K562 (cell line): ENCODE measurements around the gene PRSS8. TPM values are rescaled to one million over a fixed set of nuclear protein-coding genes. Genes with fewer than 3 reads are reported as not detected.

Experiments used
- BRD4 ChIP-seq: fragments of 200-600 bp; sonication (generic); IDR thresholded peaks from 2 replicates; pipeline ENCODE4 v1.6.1; 2017; ENCODE audit warnings: inconsistent platforms
- ESRRA ChIP-seq: fragments of 450-650 bp; IDR thresholded peaks from 2 replicates; pipeline ENCODE4 v1.6.1; 2014; ENCODE audit warnings: low read depth, mild to moderate bottlenecking, moderate library complexity, borderline replicate concordance
- ETV6 ChIP-seq, 3 experiments: fragments of 150-350 bp in 1 of 3; sonication (generic) in 1 of 3; formaldehyde crosslinking in 1 of 3; IDR thresholded peaks; 2 replicates each; pipeline versions ENCODE4 v1.6.1 to v1.8.0; 2014 to 2022; ENCODE audit warnings: borderline replicate concordance in 2 of 3, low read depth in 2 of 3, antibody characterized with exemption in 1 of 3, low read length in 1 of 3, mild to moderate bottlenecking in 1 of 3, missing genetic modification reagents in 1 of 3
- FOXM1 ChIP-seq, 2 experiments: fragments of 450-650 bp in 1 of 2; sonication (generic) in 1 of 2; formaldehyde crosslinking in 1 of 2; IDR thresholded peaks; 2 replicates each; pipeline versions ENCODE4 v1.6.1 to v1.9.0; 2017 to 2022; ENCODE audit warnings: low read depth in 2 of 2, mild to moderate bottlenecking in 2 of 2, missing genetic modification reagents in 1 of 2, moderate library complexity in 1 of 2
- IRF9 ChIP-seq: fragments of 450-650 bp; IDR thresholded peaks from 2 replicates; pipeline ENCODE4 v1.6.1; 2016; ENCODE audit warnings: missing biosample characterization, missing genetic modification characterization
- MAFK ChIP-seq: IDR thresholded peaks from 2 replicates; pipeline ENCODE4 v1.6.1; 2011; ENCODE audit warnings: low read length, improper control_type of control experiment
- MAX ChIP-seq: sonication (generic); formaldehyde crosslinking; IDR thresholded peaks from 2 replicates; pipeline ENCODE4 v1.9.0; 2022; ENCODE audit warnings: mild to moderate bottlenecking, missing genetic modification reagents
- MCM5 ChIP-seq: fragments of 450-650 bp; IDR thresholded peaks from 2 replicates; pipeline ENCODE4 v1.6.1; 2016; ENCODE audit warnings: low read depth
- PBX2 ChIP-seq, 2 experiments: IDR thresholded peaks in 1 of 2; conservative IDR thresholded peaks in 1 of 2; 2 replicates each; pipeline ENCODE4 v1.6.1; 2016; ENCODE audit warnings: low read depth in 2 of 2, mild to moderate bottlenecking in 1 of 2, missing compliant biosample characterization in 1 of 2, missing genetic modification characterization in 1 of 2, moderate library complexity in 1 of 2
- RBFOX2 ChIP-seq: fragments of 200-400 bp; formaldehyde crosslinking; IDR thresholded peaks from 2 replicates; pipeline ENCODE4 v1.6.1; 2017; ENCODE audit warnings: low read depth, mild to moderate bottlenecking, low read length, moderate library complexity
- SIRT6 ChIP-seq: IDR thresholded peaks from one replicate; pipeline ENCODE4 v1.6.1; 2012; ENCODE audit warnings: low read depth, mild to moderate bottlenecking, control low read depth, inconsistent platforms, low read length, moderate library complexity
- SLC30A9 ChIP-seq: fragments of 250-450 bp; sonication (Bioruptor Pico); IDR thresholded peaks from 2 replicates; pipeline ENCODE4 v1.8.0; 2022; ENCODE audit warnings: mild to moderate bottlenecking, moderate library complexity
- ZNF174 ChIP-seq: fragments of 250-450 bp; sonication (Bioruptor Pico); IDR thresholded peaks from 2 replicates; pipeline ENCODE4 v1.4.0; 2020; ENCODE audit warnings: mild to moderate bottlenecking
- ZNF507 ChIP-seq: conservative IDR thresholded peaks from 2 replicates; pipeline ENCODE4 v1.6.1; 2017; ENCODE audit warnings: missing genetic modification characterization, missing compliant biosample characterization
- ZNF57 ChIP-seq: fragments of 450-650 bp; formaldehyde crosslinking; IDR thresholded peaks from 2 replicates; pipeline ENCODE4 v1.4.0; 2020; ENCODE audit warnings: mild to moderate bottlenecking, moderate library complexity
- ZNF668 ChIP-seq: fragments of 250-450 bp; sonication (Bioruptor Pico); IDR thresholded peaks from 2 replicates; pipeline ENCODE4 v1.8.0; 2022; ENCODE audit warnings: mild to moderate bottlenecking, inconsistent platforms
- polyA plus RNA-seq, 8 experiments: library from polyadenylated mRNA; depleted of rRNA in 4 of 8; stranded (reverse) in 5 of 8; unstranded in 3 of 8; fragments of >200 nt; fragmentation: Nextera tagmentation in 2 of 8; fragmentation: Illumina TruSeq in 1 of 8; extraction: Ambion mirVana in 2 of 8; extraction: Trizol in 1 of 8; gene quantifications; 2 replicates each; pipeline versions ENCODE4 v1.2.1 to v1.2.3, GENCODE V29; 2011 to 2014; ENCODE audit warnings: inconsistent platforms in 1 of 8, missing spikeins in 1 of 8
- total RNA-seq, 7 experiments: library from RNA; depleted of rRNA in 6 of 7; stranded (reverse); fragments of >200 nt in 6 of 7; fragmentation: Illumina TruSeq in 2 of 7; extraction: Trizol in 2 of 7; gene quantifications; 2 replicates each; pipeline versions ENCODE4 v1.2.1 to v1.2.3, GENCODE V29; 2011 to 2021; ENCODE audit warnings: low replicate concordance in 1 of 7

PRSS8 gene
- total and polyA plus RNA-seq, 9 of the 15 experiments (the other 6 are each of a cell fraction or from before 2014, with no cell fraction given), result 0.25 to 3.9 (median 1.3) TPM; not detected in 1

GRCh38 chr16:31088459-31089183 lies 46.9 kb downstream of the PRSS8 start, which contains the start of gene PRSS53 (continued):
- no peak for TF ChIP-seq ETV6 (IDR thresholded peaks at IDR 0.05; ENCODE audit: borderline replicate concordance in 1 of 2, low read depth in 2 of 2, low read length in 1 of 2)
- TF ChIP-seq ETV6 (CRISPR knock-in tag; IDR thresholded peaks at IDR 0.05; ENCODE audit: borderline replicate concordance), result no peak
- TF ChIP-seq ZNF57 (CRISPR knock-in tag), result no peak
- no peak for TF ChIP-seq ZNF668 (CRISPR knock-in tag)
- no peak for TF ChIP-seq PBX2 (CRISPR knock-in tag; IDR thresholded peaks at IDR 0.05; ENCODE audit: low read depth)
- no peak for TF ChIP-seq PBX2 (tag; conservative IDR thresholded peaks at IDR 0.05; ENCODE audit: low read depth)
- TF ChIP-seq FOXM1 (IDR thresholded peaks at IDR 0.05; ENCODE audit: low read depth), result no peak
- TF ChIP-seq FOXM1 (CRISPR knock-in tag; IDR thresholded peaks at IDR 0.05; ENCODE audit: low read depth), result no peak
- TF ChIP-seq ESRRA, result no peak
- TF ChIP-seq MAFK, result no peak
- TF ChIP-seq RBFOX2, result 0 out of 2 replicates have a peak, but pooled peaks have one; percentile 11
- no peak for TF ChIP-seq ZNF174 (CRISPR knock-in tag)
- no peak for TF ChIP-seq SLC30A9 (CRISPR knock-in tag)
- TF ChIP-seq BRD4, result no peak
- no peak for TF ChIP-seq MCM5
- TF ChIP-seq SIRT6, result no peak
- TF ChIP-seq IRF9 (tag), result no peak
- no peak for TF ChIP-seq ZNF507 (tag)
- TF ChIP-seq MAX, result 0 out of 2 replicates have a peak, but pooled peaks have one; percentile 10
